ENCODE measurements around the gene PKN2.
A peak's percentile ranks its signal among the peaks of the same experiment; 100 is the strongest.

PKN2 gene

GRCh38 chr1:88735382-88735781, 51.3 kb downstream of the PKN2 start:
- DNase-seq (ENCODE audit: low read depth in 2 of 2): no peak

GRCh38 chr1:88735909-88736308, 51.8 kb downstream of the PKN2 start:
- DNase-seq (ENCODE audit: low read depth in 2 of 2): no peak

GRCh38 chr1:88736633-88737248, 52.7 kb downstream of the PKN2 start:
- DNase-seq (ENCODE audit: low read depth in 2 of 2): no peak

- no peak for DNase-seq (ENCODE audit: low read depth in 2 of 2)
These were observed 53.4 kb downstream of the PKN2 start for GRCh38 chr1:88737338-88737927.

GRCh38 chr1:88740784-88741183, 56.7 kb downstream of the PKN2 start:
- DNase-seq (ENCODE audit: low read depth in 2 of 2): no peak

GRCh38 chr1:88741413-88741812, 57.3 kb downstream of the PKN2 start:
- DNase-seq (ENCODE audit: low read depth in 2 of 2): no peak

- DNase-seq (ENCODE audit: low read depth in 2 of 2): no peak
These were observed 58.5 kb downstream of the PKN2 start for GRCh38 chr1:88742531-88742930.

- no peak for DNase-seq (ENCODE audit: low read depth in 2 of 2)
These were observed 60.1 kb downstream of the PKN2 start for GRCh38 chr1:88744142-88744541.

GRCh38 chr1:88746916-88747315, 62.8 kb downstream of the PKN2 start:
- DNase-seq (ENCODE audit: low read depth in 2 of 2): no peak

GRCh38 chr1:88751714-88752113, 67.6 kb downstream of the PKN2 start:
- DNase-seq (ENCODE audit: low read depth in 2 of 2): no peak

- no peak for DNase-seq (ENCODE audit: low read depth in 2 of 2)
These were observed 69.4 kb downstream of the PKN2 start for GRCh38 chr1:88753506-88753905.

GRCh38 chr1:88763649-88764406, 79.8 kb downstream of the PKN2 start:
- DNase-seq (ENCODE audit: low read depth in 2 of 2): no peak

GRCh38 chr1:88768187-88768586, 84.1 kb downstream of the PKN2 start:
- DNase-seq (ENCODE audit: low read depth in 2 of 2): no peak

- DNase-seq (ENCODE audit: low read depth in 2 of 2): no peak
These were observed 84.7 kb downstream of the PKN2 start for GRCh38 chr1:88768816-88769215.

GRCh38 chr1:88773540-88774150, 89.6 kb downstream of the PKN2 start:
- DNase-seq (ENCODE audit: low read depth in 2 of 2): no peak

GRCh38 chr1:88774151-88774556, 90.1 kb downstream of the PKN2 start:
- peak in 1 of 2 donors; percentile 1 for DNase-seq (ENCODE audit: low read depth in 2 of 2)

- no peak for DNase-seq (ENCODE audit: low read depth in 2 of 2)
These were observed 93.6 kb downstream of the PKN2 start for GRCh38 chr1:88777604-88778149.

- no peak for DNase-seq (ENCODE audit: low read depth in 2 of 2)
These were observed 95.8 kb downstream of the PKN2 start for GRCh38 chr1:88779880-88780279.

- no peak for DNase-seq (ENCODE audit: low read depth in 2 of 2)
These were observed 96.4 kb downstream of the PKN2 start for GRCh38 chr1:88780485-88780884.

GRCh38 chr1:88783145-88783544, 99.1 kb downstream of the PKN2 start:
- DNase-seq (ENCODE audit: low read depth in 2 of 2): no peak

- no peak for DNase-seq (ENCODE audit: low read depth in 2 of 2)
These were observed 100.5 kb downstream of the PKN2 start for GRCh38 chr1:88784551-88784950.
